ENCODE results near the gene IGFBP2. TPM values are rescaled to one million over a fixed set of nuclear protein-coding genes. Genes with fewer than 3 reads are reported as not detected.
A peak's percentile ranks its signal among the peaks of the same experiment; 100 is the strongest.

IGFBP2 gene
- total RNA-seq, 1 experiment from 2014 or later: 363 TPM

DNA sequence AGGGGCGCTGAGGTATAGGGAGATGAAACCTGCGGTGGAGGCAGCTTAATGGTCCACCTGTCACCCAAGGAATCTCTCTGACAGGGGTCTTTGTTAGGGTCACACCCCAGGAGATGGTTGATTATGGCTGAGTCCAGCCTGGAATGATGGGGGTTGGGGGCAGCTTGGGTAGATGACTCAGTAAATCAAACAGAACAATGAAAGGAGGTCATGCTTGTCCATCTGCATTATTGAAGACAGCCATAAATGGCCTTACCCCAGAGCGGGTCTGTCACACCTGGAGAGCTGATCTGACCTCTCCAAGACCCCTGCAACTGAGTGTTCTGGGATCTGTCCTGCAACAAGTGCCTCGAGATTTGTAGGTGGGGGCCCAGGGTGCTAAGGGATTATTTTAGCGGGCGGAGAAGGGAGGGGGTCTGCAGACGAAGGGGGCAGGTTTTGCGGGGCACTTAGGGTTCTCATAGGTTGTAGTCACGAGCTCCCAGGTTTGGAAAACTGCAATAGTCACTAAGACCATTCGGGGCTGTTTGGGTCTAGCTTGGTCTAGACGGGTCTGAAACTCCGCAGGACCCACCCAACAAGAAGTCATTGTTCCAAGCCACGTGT is 771 bp upstream of the IGFBP2 start:
- Histone ChIP-seq H2BK120ac (ENCODE audit: low read depth, low read length, poor library complexity, severe bottlenecking) (no peak overlapping the region), H3K4me1 (ENCODE audit: insufficient read depth, low read length) (peaks cover 5% of the 10 kb centered on the region; the same call in 1 of the 2 replicates), H3K9me3 (ENCODE audit: control insufficient read depth, low read depth, low read length) (no peaks in the 10 kb centered on the region), H3K27me3 (ENCODE audit: insufficient read depth, low read length) (no peaks in the 10 kb centered on the region), H4K8ac (replicated peaks; ENCODE audit: insufficient read length, low read depth, low read length) (no peak overlapping the region), H4K5ac (ENCODE audit: insufficient read length, low read depth, low read length) (no peak overlapping the region), H2BK5ac (ENCODE audit: insufficient read length, low read length) (no peak overlapping the region), H3T11ph (ENCODE audit: low read length) (no peak overlapping the region), H3K9ac (ENCODE audit: extremely low read depth, insufficient read length, low read length) (peak overlapping the region; percentile 41), H3K4ac (ENCODE audit: low read depth, low read length) (no peak overlapping the region), H3K4me2 (ENCODE audit: insufficient read depth, insufficient read length, low read length) (peak overlapping the region; percentile 75), H3K14ac (ENCODE audit: insufficient read depth, low read length) (peak overlapping the region; percentile 86; the same call in 1 of the 2 replicates), H2BK20ac (ENCODE audit: low read depth, low read length, poor library complexity, severe bottlenecking) (no peak overlapping the region), H2BK12ac (ENCODE audit: insufficient read length, low read depth, low read length) (no peak overlapping the region), H4K20me1 (ENCODE audit: control insufficient read depth, insufficient read depth, insufficient read length) (no peaks in the 10 kb centered on the region), H2AK5ac (ENCODE audit: insufficient read length, low read length) (no peak overlapping the region), H2BK15ac (ENCODE audit: low read depth, low read length) (no peak overlapping the region), H3K56ac (ENCODE audit: insufficient read length, low read depth, low read length) (no peak overlapping the region), H4K91ac (ENCODE audit: insufficient read length, low read depth, low read length) (no peak overlapping the region), H3K23me2 (ENCODE audit: insufficient read length, low read depth, low read length, poor library complexity, severe bottlenecking) (peaks cover 36% of the 10 kb centered on the region), H3K27ac (ENCODE audit: insufficient read length, low read depth, low read length) (no peak overlapping the region), H3K79me2 (ENCODE audit: insufficient read depth, low read length) (peaks cover 17% of the 10 kb centered on the region; the same call in 1 of the 2 replicates), H3K18ac (ENCODE audit: insufficient read length, low read depth, low read length) (peak overlapping the region; percentile 73), H2AFZ (ENCODE audit: low read length) (no peak overlapping the region), H3K79me1 (ENCODE audit: insufficient read depth, low read depth, low read length, poor library complexity, severe bottlenecking) (peaks cover 3% of the 10 kb centered on the region), H3K23ac (ENCODE audit: insufficient read length, low read depth, low read length) (no peak overlapping the region)
- H3K27me3 Mint-ChIP-seq (ENCODE audit: low read depth): peaks cover 23% of the 10 kb centered on the region
- peaks cover 54 to 59% of the 10 kb centered on the region in 2 experiments for H3K4me1 Mint-ChIP-seq
- H3K9me3 Mint-ChIP-seq: peaks cover 0 to 3% of the 10 kb centered on the region in 2 experiments; a peak in 2 of 5 replicates
- H3K4me3 Mint-ChIP-seq: peak overlapping the region; percentile 91 to 92
- no CpG with 5 or more reads among the region's 13 CpGs for WGBS (ENCODE audit: extremely low coverage, insufficient read length, low lambda C conversion rate)
- DNase-seq: peak; percentile 43
- TF ChIP-seq, protein P1, sequence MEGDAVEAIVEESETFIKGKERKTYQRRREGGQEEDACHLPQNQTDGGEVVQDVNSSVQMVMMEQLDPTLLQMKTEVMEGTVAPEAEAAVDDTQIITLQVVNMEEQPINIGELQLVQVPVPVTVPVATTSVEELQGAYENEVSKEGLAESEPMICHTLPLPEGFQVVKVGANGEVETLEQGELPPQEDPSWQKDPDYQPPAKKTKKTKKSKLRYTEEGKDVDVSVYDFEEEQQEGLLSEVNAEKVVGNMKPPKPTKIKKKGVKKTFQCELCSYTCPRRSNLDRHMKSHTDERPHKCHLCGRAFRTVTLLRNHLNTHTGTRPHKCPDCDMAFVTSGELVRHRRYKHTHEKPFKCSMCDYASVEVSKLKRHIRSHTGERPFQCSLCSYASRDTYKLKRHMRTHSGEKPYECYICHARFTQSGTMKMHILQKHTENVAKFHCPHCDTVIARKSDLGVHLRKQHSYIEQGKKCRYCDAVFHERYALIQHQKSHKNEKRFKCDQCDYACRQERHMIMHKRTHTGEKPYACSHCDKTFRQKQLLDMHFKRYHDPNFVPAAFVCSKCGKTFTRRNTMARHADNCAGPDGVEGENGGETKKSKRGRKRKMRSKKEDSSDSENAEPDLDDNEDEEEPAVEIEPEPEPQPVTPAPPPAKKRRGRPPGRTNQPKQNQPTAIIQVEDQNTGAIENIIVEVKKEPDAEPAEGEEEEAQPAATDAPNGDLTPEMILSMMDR (conservative IDR thresholded peaks at IDR 0.05): no peak
- H3K27ac Mint-ChIP-seq: peak overlapping the region; percentile 93 to 99 (median 96); a peak in 6 of 7 replicates
- H3K36me3 Mint-ChIP-seq (ENCODE audit: insufficient read depth in 1 of 3, low read depth in 3 of 3): peaks cover 4 to 18% (median 5%) of the 10 kb centered on the region in 3 experiments
